ENCODE measurements around the gene SPON2. TPM values are rescaled to one million over a fixed set of nuclear protein-coding genes. Genes with fewer than 3 reads are reported as not detected.

Gene SPON2
- total and polyA plus RNA-seq, 10 donors = 8.3 to 51.3 (median 27.1) TPM

DNA sequence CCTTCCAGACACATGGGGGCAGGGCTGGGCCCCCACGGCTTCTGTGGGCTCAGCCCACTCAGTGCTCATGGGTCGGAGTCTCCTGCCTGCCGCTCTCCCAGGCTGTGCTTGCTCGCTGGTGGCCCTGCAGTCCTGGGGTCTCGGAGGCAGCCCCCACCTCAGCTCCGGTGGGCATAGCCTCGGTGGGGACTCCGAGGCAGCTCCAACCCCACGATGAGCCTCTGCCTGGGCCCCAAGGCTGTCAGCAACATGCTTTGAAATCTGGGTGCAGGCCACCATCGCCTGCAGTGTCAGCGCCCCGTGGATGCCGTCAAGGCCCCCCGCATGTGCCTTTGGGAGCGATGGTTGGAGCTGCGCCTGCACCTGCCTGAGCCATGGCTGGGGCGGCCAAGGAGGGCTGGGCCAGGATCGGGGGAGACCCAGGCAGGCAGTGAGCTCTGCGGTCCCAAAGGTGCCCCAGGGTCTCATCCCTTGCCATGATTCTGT lies 30.2 kb upstream of the SPON2 start:
- Histone ChIP-seq H3K36me3 (peaks cover 0 to 14% (median 0%) of the 10 kb centered on the region in 6 donors), H3K27ac (peak overlapping the region; percentile 25 to 96 (median 86)), H3K9me3 (no peaks in the 10 kb centered on the region), H3K4me1 (peaks cover 18 to 97% (median 77%) of the 10 kb centered on the region in 6 donors), H3K4me3 (peak overlapping the region in 2 of 8 donors; percentile 42 to 67), H3K27me3 (replicated peaks in 1 of 7) (no peaks in the 10 kb centered on the region)
- DNase-seq = peak; percentile 81
- WGBS, 5 donors = 82 to 100% (median 87%) methylated on average over 3 to 19 of the region's 19 CpGs
- TF ChIP-seq POLR2AphosphoS5 (IDR thresholded peaks at IDR 0.05) (no peak), POLR2A (IDR thresholded peaks at IDR 0.05) (no peak)
- TF ChIP-seq, protein P1, sequence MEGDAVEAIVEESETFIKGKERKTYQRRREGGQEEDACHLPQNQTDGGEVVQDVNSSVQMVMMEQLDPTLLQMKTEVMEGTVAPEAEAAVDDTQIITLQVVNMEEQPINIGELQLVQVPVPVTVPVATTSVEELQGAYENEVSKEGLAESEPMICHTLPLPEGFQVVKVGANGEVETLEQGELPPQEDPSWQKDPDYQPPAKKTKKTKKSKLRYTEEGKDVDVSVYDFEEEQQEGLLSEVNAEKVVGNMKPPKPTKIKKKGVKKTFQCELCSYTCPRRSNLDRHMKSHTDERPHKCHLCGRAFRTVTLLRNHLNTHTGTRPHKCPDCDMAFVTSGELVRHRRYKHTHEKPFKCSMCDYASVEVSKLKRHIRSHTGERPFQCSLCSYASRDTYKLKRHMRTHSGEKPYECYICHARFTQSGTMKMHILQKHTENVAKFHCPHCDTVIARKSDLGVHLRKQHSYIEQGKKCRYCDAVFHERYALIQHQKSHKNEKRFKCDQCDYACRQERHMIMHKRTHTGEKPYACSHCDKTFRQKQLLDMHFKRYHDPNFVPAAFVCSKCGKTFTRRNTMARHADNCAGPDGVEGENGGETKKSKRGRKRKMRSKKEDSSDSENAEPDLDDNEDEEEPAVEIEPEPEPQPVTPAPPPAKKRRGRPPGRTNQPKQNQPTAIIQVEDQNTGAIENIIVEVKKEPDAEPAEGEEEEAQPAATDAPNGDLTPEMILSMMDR (IDR thresholded peaks at IDR 0.05 in 8 of 11, conservative IDR thresholded peaks at IDR 0.05 in 3 of 11) = no peak
- intact Hi-C loops (cut with DNase I; ENCODE audit: low total_unique reads) = no loop called here

DNA sequence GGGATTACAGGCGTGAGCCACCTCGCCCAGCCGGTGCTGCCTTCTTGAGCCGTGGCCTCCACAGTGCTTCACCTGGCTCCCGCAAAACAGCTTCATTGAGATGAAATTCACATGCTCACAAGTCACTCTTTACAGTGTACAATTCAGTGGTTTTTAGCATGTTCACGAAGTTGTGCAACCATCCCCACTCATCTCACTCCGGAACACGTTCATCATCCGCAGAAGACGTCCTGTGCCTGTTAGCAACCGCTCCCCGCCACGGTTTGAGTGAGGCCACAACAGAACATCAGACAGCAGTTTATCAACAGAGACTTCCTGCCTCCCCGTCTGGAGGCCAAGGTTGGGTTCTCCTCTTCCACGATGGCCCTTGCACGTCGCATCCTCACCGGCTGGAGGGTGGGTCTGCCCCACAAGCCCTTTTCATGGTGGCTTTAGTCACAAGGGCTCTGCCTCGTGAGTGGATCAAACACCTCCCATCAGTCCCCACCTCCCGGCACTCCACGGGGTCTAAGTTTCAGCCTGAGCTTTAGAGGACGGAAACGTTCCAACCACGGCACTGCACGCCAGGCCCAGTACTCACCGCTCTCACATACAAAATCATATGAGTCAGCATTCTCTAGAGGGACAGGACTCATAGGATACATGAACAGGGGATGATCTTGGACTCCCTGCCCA lies 29.6 kb upstream of the SPON2 start:
- TF ChIP-seq, protein P1 (IDR thresholded peaks at IDR 0.05 in 8 of 11, conservative IDR thresholded peaks at IDR 0.05 in 3 of 11) = no peak
- peak; percentile 73 to 94 (median 78) for TF ChIP-seq POLR2AphosphoS5 (IDR thresholded peaks at IDR 0.05)
- TF ChIP-seq POLR2A (IDR thresholded peaks at IDR 0.05) = peak in 1 of 3 donors; percentile 4
- intact Hi-C loops (cut with DNase I; ENCODE audit: low total_unique reads) = no loop called here
- no peaks in the 10 kb centered on the region for H3K9me3 ChIP-seq
- DNase-seq = peak; percentile 92
- H3K4me3 ChIP-seq = peak overlapping the region in 6 of 8 donors; percentile 28 to 67 (median 41)
- H3K36me3 ChIP-seq = peaks cover 0 to 11% (median 0%) of the 10 kb centered on the region in 6 donors
- peaks cover 18 to 92% (median 74%) of the 10 kb centered on the region in 6 donors for H3K4me1 ChIP-seq
- peak overlapping the region; percentile 25 to 96 (median 86) for H3K27ac ChIP-seq
- H3K27me3 ChIP-seq (replicated peaks in 1 of 7) = no peaks in the 10 kb centered on the region
- WGBS, 5 donors = 13 to 34% (median 24%) methylated on average over 24 to 26 of the region's 26 CpGs

DNA sequence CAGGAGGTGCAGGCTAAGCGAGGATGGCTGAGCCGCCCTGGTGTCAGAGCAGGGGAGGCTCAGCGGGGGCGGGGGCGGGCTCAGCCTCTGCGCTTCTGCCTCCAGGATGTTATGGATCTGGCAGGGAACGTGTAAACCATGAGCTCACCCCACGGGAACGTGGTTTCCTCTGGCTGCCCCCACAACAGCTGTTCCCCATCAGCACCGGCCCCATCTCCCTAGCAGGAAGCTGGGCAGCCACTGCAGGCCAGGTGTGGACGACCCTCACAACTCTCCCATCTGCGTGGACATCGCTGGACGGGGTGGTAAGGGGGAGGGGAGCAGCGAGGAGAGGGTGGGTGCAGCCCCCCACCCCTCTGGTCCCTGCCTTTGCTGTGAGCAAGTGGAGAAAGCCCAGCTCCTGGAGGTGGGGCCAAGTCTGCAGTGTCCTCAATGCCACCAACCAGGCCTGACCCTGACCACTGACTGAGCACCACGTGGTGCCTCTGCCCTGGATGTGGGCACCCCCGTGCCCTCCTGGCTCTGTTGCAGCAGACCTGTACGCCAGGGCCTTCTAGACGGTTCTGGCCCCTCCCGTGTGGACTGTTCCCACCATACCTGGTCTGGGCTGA lies 28.1 kb upstream of the SPON2 start:
- peaks cover 18 to 92% (median 65%) of the 10 kb centered on the region in 6 donors for H3K4me1 ChIP-seq
- 10 to 16% (median 13%) methylated on average over 16 to 20 of the region's 20 CpGs for WGBS, 5 donors
- H3K9me3 ChIP-seq = no peaks in the 10 kb centered on the region
- H3K27ac ChIP-seq = peak overlapping the region; percentile 25 to 96 (median 86)
- no peaks in the 10 kb centered on the region for H3K27me3 ChIP-seq (replicated peaks in 1 of 7)
- TF ChIP-seq, protein P1 (IDR thresholded peaks at IDR 0.05 in 8 of 11, conservative IDR thresholded peaks at IDR 0.05 in 3 of 11) = no peak
- TF ChIP-seq POLR2AphosphoS5 (IDR thresholded peaks at IDR 0.05) = peak in 2 of 3 donors; percentile 49 to 52
- H3K4me3 ChIP-seq = peak overlapping the region; percentile 8 to 67 (median 38)
- peaks cover 0 to 24% (median 0%) of the 10 kb centered on the region in 6 donors for H3K36me3 ChIP-seq
- peak; percentile 81 for DNase-seq
- intact Hi-C loops (cut with DNase I; ENCODE audit: low total_unique reads) = no loop called here

All from spleen (tissue), 11 donors.